ENCODE results near the gene MANBA.
"Not testable (repeated sequence)": the region's sequence is repeated elsewhere in the genome, so short reads cannot be mapped to it uniquely, and the experiment has no call there.

MANBA gene

GRCh38 chr4:102734116-102734515, 26.7 kb downstream of the MANBA start:
- TF ChIP-seq CTCF (IDR thresholded peaks at IDR 0.05; ENCODE audit: borderline replicate concordance, insufficient read depth, low read depth, low read length), result no peak
- no peak overlapping the region for H3K4me3 ChIP-seq (ENCODE audit: low read depth, low read length)

GRCh38 chr4:102733084-102733483, 27.7 kb downstream of the MANBA start:
- TF ChIP-seq CTCF (IDR thresholded peaks at IDR 0.05; ENCODE audit: borderline replicate concordance, insufficient read depth, low read depth, low read length), result no peak
- H3K4me3 ChIP-seq (ENCODE audit: low read depth, low read length), result no peak overlapping the region

GRCh38 chr4:102732678-102733077, 28.1 kb downstream of the MANBA start:
- no peak for TF ChIP-seq CTCF (IDR thresholded peaks at IDR 0.05; ENCODE audit: borderline replicate concordance, insufficient read depth, low read depth, low read length)

GRCh38 chr4:102730968-102731533, 29.7 kb downstream of the MANBA start:
- no peak overlapping the region for H3K4me3 ChIP-seq (ENCODE audit: low read depth, low read length)
- TF ChIP-seq CTCF (IDR thresholded peaks at IDR 0.05; ENCODE audit: borderline replicate concordance, insufficient read depth, low read depth, low read length), result no peak

More at GRCh38 chr4:102732678-102733077, 28.1 kb downstream of the MANBA start:
- H3K4me3 ChIP-seq (ENCODE audit: low read depth, low read length), result no peak overlapping the region

DNA sequence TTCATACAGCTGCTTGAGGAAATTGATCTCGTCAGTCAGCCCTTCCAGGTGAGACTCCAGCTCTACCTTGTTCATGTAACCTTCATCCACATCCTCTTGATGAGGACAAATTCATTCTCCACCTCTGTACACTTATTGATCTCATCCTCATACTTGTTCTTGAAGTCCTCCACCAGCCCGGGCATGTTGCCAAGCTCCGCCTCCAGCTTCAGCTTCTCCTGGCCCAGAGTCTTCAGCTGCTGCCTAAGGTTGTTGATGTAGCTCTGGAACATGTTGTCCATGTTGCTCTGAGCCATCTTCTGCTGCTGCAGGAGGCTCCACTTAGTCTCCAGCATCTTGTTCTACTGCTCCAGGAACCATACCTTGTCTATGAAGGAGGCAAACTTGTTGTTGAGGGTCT, 31.3 kb downstream of the MANBA start:
- not testable (repeated sequence) for H3K4me3 ChIP-seq (ENCODE audit: low read depth, low read length)

GRCh38 chr4:102726919-102727318, 33.8 kb downstream of the MANBA start:
- H3K4me3 ChIP-seq (ENCODE audit: low read depth, low read length), result not testable (repeated sequence)

DNA sequence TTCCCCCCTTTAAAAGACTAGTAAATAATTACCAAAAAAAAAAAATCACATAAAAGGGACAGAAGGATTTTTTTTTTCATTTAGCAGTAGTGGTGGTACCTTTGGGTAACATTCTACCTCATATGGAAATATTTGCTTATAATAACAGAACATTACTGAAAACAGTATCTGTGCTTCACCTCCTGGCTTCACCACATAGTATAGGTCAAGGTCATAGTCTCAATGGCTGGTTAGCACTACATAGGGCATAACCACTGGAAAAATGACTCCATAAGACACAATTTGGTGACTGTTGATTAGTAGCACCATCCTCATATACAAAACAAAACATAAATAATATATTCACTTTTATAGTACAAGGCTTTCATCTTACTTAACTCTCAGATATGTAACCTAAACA, 34.7 kb downstream of the MANBA start:
- no peak for TF ChIP-seq CTCF (IDR thresholded peaks at IDR 0.05; ENCODE audit: borderline replicate concordance, insufficient read depth, low read depth, low read length)
- H3K4me3 ChIP-seq (ENCODE audit: low read depth, low read length), result no peak overlapping the region

DNA sequence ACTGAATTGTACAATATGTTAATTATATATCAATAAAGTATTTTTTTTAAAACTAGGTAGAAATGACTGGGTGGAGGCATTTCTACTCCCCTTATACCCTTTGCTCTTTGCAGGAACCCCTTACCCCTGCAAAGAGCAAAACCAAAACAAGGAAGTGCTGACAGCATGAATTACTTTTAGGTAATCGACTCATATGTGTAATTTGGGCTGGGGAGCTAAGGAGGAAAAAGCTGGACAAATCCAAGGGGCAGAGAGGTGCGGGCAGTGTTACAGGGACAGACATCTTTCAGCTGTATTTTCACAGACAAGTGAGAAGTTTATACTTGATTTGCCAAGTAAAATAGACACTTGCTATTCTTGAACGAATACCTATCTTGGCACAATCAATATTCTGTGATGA, 35.5 kb downstream of the MANBA start:
- H3K4me3 ChIP-seq (ENCODE audit: low read depth, low read length), result no peak overlapping the region
- TF ChIP-seq CTCF (IDR thresholded peaks at IDR 0.05; ENCODE audit: borderline replicate concordance, insufficient read depth, low read depth, low read length), result no peak

All from GM12875 (cell line).